Activated CD4-positive, alpha-beta T cell treated with anti-CD3 and anti-CD28 coated beads for 1 hour (primary cell): ENCODE results near the gene ARHGAP30.
"Not testable (repeated sequence)": the region's sequence is repeated elsewhere in the genome, so short reads cannot be mapped to it uniquely, and the experiment has no call there.

ENCODE experiments used
- DNase-seq: peaks from one replicate; pipeline ENCODE4 v3.0.0-alpha.2; 2020

The ARHGAP30 gene

DNA sequence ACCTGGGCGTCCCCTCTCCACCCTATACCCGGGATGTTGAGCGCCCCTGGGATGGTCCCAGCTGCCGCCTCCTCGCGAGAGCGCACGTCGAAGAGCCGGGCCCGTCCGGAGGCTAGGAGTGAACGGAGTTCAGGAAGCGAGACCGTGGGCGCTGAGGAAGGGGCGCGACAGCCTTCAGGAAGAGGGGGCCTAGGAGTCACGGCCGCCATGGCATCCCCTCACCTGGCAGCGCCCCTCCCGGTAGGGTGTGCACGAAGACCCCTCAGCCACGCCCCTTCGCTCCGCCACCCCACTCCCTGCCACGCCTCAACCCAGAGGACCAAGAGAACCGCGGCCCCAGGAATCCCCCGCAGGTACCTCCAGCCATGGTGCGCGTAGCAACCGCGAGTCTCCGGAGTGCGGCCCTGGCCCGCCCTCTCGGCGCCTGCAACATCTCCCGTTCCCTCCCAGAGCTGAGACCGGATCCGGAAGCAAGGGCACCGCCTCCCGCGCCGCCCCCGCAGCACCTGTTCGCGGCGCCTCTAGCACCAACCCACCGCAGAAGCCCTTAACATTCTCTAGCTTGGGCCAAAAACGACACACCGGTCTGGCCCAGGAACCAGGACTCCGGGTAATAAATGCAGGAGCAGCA, 31.1 kb downstream of the ARHGAP30 start, which contains the start of gene TSTD1:
Gene TSTD1 (minus strand): TSS at position 442 of the 631 bp plus-strand sequence. CDS start 75 bp downstream, at position 367.
- DNase-seq = peak; percentile 77

- DNase-seq = no peak
These were observed 31.8 kb downstream of the ARHGAP30 start for GRCh38 chr1:161037661-161038522.

DNA sequence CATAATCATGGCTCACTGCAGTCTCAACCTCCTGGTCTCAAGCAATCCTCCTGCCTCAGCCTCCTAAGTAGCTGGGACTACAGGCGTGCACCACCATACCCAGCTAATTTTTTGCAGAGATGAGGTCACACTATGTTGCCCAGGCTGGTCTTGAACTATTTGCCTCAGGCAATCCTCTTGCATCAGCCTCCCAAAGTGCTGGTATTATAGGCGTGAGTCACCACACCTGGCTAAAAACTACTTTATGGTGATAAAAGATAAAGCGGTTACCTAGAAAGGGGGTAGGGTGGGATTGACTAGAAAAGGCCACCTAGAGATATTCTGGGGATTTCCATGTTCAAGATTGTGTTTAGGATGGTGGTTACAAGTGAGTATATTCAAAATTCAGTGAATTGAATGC, 35.9 kb downstream of the ARHGAP30 start:
- DNase-seq = no peak

- no peak for DNase-seq
These were observed 37.3 kb downstream of the ARHGAP30 start for GRCh38 chr1:161032409-161032808.

DNA sequence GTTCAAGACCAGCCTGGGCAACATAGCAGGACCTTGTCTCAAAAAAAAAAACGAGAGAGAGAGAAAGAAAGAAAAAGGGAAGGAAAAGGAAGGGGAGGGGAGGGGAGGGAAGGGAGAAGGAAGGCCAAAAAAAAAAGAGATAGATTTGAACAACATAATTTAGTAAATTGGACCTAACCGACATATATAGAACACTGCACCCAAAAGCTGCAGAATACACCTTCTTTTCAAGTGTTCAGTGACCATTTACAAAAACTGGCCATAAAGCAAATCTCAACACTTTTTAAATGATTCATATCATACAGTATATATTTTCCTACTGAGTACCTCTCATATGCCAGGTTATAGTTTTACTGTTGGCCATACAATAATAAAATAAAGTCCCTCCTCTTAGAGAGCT, 37.8 kb downstream of the ARHGAP30 start:
- DNase-seq = no peak

DNA sequence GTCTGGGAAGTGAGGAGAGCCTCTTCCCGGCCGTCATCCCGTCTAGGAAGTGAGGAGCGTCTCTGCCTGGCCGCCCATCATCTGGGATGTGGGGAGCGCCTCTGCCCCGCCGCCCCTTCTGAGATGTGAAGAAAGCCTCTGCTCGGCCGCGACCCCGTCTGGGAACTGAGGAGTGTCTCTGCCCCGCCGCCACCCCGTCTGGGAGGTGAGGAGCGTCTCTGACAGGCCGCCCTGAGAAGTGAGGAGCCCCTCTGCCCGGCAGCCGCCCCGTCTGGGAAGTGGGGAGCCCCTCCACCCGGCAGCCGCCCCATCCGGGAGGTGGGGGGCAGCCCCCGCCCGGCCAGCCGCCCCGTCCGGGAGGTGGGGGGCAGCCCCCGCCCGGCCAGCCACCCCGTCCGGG, 40.2 kb downstream of the ARHGAP30 start:
- DNase-seq = not testable (repeated sequence)

- not testable (repeated sequence) for DNase-seq
These were observed 42.7 kb downstream of the ARHGAP30 start for GRCh38 chr1:161026954-161027353.

DNA sequence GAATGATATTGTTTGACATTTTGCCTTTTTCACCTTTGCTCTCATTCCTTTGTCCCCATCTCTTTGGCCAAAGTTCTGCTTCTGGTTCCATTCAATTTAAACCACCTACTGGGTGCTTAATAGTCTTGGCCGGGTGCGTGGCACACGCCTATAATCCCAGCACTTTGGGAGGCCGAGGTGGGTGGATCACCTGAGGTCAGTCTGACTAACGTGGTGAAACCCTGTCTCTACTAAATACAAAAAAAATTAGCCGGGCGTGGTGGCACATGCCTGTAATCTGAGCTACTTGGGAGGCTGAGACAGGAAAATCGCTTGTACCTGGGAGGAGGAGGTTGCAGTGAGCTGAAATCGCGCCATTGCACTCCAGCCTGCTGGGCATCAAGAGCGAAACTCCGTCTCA, 47.3 kb downstream of the ARHGAP30 start:
- DNase-seq = not testable (repeated sequence)

GRCh38 chr1:161021970-161022353, 47.7 kb downstream of the ARHGAP30 start:
- no peak for DNase-seq

- DNase-seq = peak; percentile 77
These were observed 48.3 kb downstream of the ARHGAP30 start for GRCh38 chr1:161021165-161021969.

DNA sequence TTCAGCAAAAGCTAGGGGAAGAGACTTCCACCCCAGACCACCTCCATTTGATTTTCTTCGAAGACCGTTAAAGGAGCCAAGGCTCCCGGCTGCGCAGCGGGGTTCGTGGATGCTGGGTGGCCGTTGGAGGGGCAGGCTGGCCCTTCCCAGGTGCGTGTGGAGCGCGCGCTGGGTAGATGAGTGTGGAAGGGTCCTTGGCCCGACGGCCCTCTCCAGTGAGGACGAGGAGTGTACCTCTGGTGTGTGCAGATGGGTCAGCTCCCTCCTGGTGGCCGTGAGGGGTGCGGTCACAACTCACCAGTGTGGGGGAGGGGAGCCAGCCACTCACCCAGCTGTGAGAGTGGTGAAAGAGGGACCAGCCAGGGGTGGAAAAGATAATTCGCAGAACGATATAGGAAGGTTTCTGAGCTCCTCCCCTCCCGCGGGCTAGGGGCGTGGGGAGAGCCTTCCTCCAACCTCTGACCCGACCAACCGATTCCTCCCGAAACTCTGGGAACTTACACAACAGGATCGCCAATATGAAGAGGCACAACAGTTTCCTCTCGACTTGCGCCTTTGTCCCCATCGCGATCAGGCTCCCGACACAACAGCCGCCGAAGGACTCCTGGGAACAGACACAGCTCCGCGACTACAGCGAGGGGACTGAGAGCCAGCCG, 49.1 kb downstream of the ARHGAP30 start, which contains the start of gene F11R:
Gene F11R (minus strand): TSS at position 644 of the 656 bp plus-strand sequence. CDS start 79 bp downstream, at position 565.
- no peak for DNase-seq

DNA sequence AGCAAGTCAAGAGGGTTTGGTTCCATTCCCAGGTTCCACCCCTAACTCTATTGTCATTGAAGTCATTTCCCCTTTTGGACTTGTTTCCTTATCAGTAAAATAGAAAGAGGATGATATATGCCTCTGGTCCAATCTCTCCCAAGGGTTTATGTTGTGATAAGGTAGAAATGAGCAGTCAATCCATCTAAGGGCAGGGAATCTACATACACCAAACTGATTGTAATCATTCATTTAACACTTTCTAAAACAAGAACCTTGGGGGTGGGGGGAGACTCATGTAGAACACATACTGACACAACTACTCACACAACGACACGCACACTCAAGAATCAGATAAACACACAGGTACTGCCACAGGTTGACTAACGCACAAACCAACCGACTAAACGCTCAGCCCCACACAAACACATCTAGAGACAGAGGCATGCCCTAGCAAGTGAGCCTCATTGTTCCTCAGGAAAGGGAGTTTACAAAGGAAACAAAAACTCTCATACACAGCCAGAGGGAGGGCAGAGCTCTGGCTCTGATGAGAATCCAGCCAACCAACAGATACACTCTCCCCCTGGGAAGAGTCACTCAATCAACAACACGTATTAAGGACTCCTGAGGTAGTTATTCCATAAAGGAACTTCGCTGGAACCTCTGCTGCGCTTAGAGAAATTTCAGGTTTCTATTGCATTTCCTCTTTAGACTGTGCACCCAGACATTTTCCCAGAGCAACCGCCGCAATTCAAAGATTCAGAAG, 49.8 kb downstream of the ARHGAP30 start:
- DNase-seq = no peak

DNA sequence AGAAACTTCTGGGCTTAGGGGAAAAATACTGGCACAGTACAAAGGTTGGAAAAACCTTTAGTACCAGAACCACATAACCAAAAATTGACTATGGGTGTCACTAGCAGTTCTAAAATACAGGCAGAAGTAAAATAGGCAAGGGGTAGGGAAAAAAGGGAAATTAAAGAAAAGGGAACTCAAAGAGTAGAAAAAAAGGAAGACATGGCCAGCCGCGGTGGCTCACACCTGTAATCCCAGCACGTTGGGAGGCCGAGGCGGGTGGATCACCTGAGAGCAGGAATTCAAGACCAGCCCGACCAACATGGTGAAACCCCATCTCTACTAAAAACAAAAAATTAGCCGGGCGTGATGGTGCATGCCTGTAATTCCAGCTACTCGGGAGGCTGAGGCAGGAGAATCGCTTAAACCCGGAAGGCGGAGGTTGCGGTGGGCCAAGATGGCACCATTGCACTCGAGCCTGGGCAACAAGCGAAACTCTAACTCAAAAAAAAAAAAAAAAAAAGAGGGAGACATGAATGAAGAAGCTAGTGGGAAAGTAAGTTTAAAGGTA, 50.5 kb downstream of the ARHGAP30 start:
- DNase-seq = not testable (repeated sequence)

DNA sequence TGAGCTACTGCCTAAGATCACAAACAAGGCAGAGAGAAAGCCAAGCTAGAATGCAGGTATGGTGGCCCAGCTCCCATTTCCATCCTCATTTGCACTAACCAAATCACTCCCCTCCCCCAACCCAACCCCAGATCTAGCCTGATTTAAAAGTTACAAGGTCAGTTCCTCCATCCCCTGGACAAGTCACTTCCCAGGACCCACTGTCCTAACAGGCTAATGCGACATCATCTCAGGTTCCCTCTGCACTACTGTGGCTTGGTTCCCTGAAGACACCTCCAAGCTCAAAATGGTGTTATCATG, 51.1 kb downstream of the ARHGAP30 start:
- DNase-seq = no peak

DNA sequence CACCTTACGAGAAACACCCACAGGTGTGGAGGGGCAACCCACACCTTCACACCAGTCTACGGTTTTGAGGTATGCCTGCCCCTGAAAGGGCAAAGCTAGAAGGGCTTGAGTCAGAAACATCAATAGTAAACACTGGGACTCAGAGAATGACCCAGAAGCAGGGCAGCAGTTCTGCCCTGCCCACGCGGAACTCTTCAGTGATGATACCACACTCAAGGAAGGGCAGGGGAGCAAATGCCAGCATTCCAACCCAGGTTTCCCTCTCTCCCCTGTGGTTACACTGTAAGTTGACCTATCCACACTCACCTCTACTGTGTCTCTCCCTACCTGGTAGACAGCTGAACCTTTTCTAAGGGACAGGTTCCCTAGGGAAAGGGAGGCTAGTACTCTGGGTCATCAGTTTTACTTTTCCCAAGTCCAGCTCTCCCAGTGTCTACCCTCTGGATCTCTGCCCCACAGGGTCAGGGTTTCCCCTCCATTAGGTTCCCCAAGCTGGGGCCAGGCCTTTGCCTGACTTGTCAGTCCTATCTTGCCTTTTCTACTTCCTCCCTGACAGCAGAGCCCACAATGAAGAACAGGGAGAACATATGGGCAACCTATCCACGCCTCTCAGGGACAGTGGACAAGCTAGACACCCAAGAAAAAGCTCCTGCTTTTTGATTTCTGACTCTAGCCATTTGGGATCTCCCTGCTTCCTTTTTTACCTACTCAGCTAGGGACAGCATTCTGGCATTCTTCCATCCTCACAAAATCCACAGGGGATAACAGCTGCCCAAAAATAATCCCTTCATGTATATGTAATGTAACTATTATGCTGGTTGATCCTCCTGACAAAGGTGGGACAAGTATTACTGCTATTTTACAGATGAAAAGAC, 51.7 kb downstream of the ARHGAP30 start:
- no peak for DNase-seq

GRCh38 chr1:161017181-161017580, 52.5 kb downstream of the ARHGAP30 start:
- not testable (repeated sequence) for DNase-seq

- DNase-seq = not testable (repeated sequence)
These were observed 53.0 kb downstream of the ARHGAP30 start for GRCh38 chr1:161016683-161017082.

GRCh38 chr1:161013488-161014230, 56.0 kb downstream of the ARHGAP30 start:
- peak; percentile 27 for DNase-seq

- no peak for DNase-seq
These were observed 56.6 kb downstream of the ARHGAP30 start for GRCh38 chr1:161013131-161013487.

- DNase-seq = no peak
These were observed 57.3 kb downstream of the ARHGAP30 start for GRCh38 chr1:161012420-161012819.
